Pulmonary artery endothelial cell (primary cell): ENCODE data around the gene CDC37L1. TPM values are rescaled to one million over a fixed set of nuclear protein-coding genes. Genes with fewer than 3 reads are reported as not detected.

Experiments used
- DNase-seq: peaks from one replicate; pipeline ENCODE4 v3.0.0-alpha.2; 2011; ENCODE audit warnings: low read depth, low spot score
- total RNA-seq: library from RNA; depleted of rRNA; stranded (reverse); fragments of >200 nt; gene quantifications from 2 replicates; pipeline ENCODE4 v1.2.3, GENCODE V29; 2014

Gene CDC37L1
- total RNA-seq, 1 donor from 2014 or later: 8.5 TPM

GRCh38 chr9:4714266-4715016 is 35.1 kb downstream of the CDC37L1 start:
- DNase-seq: peak; percentile 3

- DNase-seq: no peak
Measured at GRCh38 chr9:4716163-4716562, 36.8 kb downstream of the CDC37L1 start.

- no peak for DNase-seq
Measured at GRCh38 chr9:4717815-4718214, 38.4 kb downstream of the CDC37L1 start.

- no peak for DNase-seq
Measured at GRCh38 chr9:4718911-4719310, 39.5 kb downstream of the CDC37L1 start.

GRCh38 chr9:4721736-4722135 is 42.4 kb downstream of the CDC37L1 start:
- no peak for DNase-seq

GRCh38 chr9:4725706-4726442 is 46.5 kb downstream of the CDC37L1 start:
- DNase-seq: no peak

GRCh38 chr9:4727593-4727992 is 48.2 kb downstream of the CDC37L1 start:
- no peak for DNase-seq

- no peak for DNase-seq
Measured at GRCh38 chr9:4732890-4733289, 53.5 kb downstream of the CDC37L1 start.

GRCh38 chr9:4734150-4734549 is 54.8 kb downstream of the CDC37L1 start:
- no peak for DNase-seq

- no peak for DNase-seq
Measured at GRCh38 chr9:4738866-4739586, 59.7 kb downstream of the CDC37L1 start.

GRCh38 chr9:4739587-4740387 is 60.4 kb downstream of the CDC37L1 start:
- no peak for DNase-seq

- no peak for DNase-seq
Measured at GRCh38 chr9:4740388-4740637, 60.9 kb downstream of the CDC37L1 start.

- DNase-seq: peak; percentile 45
Measured at GRCh38 chr9:4740638-4741364, 61.4 kb downstream of the CDC37L1 start, which contains the start of gene AK3. TSS of gene AK3 (minus strand) at chr9:4741202. CDS start at chr9:4741087, 115 bp downstream.

GRCh38 chr9:4741365-4742089 is 62.2 kb downstream of the CDC37L1 start:
- DNase-seq: no peak

GRCh38 chr9:4742246-4742645 is 62.9 kb downstream of the CDC37L1 start:
- no peak for DNase-seq

GRCh38 chr9:4743131-4743875 is 63.9 kb downstream of the CDC37L1 start:
- no peak for DNase-seq

- DNase-seq: no peak
Measured at GRCh38 chr9:4746278-4747030, 67.1 kb downstream of the CDC37L1 start.

- no peak for DNase-seq
Measured at GRCh38 chr9:4748612-4749011, 69.2 kb downstream of the CDC37L1 start.
